GM19395 (cell line): ENCODE results near the gene CHST3.
"Not testable (repeated sequence)": the region's sequence is repeated elsewhere in the genome, so short reads cannot be mapped to it uniquely, and the experiment has no call there.

ENCODE experiments used
- ATAC-seq: cut with Tn5 transposase; IDR thresholded peaks from one replicate; pipeline ENCODE4 v1.9.1; 2021; ENCODE audit warnings: mild to moderate bottlenecking, moderate library complexity; ENCODE audit not compliant: unreplicated experiment

Gene CHST3

DNA sequence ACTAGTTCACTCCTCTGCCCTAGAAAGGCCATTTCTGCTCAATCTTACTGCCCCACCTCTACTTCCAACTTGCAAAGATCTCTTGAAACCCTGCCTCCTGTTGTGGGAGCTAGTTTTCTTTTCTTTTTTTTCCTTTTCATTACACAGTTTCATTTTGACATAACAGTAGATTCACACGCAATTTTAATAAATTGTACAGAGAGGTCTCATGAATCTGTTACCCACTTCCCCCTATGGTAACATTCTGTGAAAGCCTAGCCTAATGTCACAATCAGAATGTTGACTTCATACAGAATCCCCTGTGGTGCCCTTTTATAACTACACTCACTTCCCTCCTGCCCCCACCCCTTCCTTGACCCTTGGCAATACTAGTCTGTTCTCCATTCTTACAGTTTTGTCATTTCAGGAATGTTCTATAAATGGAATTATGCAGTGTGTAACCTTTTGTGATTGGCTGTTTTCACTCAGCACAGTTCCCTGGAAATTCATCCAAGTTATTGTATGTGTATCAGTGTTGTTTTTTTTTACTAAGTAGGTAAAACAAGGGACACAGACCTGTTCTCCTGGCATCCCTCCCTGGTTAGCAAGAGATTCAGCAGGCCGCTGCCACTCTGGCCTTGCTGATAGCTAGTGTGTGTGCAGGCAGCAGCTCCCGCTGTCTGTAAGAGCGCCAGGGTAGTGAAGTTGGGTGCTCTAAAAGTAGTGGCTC, 21.5 kb downstream of the CHST3 start:
- ATAC-seq = no peak

DNA sequence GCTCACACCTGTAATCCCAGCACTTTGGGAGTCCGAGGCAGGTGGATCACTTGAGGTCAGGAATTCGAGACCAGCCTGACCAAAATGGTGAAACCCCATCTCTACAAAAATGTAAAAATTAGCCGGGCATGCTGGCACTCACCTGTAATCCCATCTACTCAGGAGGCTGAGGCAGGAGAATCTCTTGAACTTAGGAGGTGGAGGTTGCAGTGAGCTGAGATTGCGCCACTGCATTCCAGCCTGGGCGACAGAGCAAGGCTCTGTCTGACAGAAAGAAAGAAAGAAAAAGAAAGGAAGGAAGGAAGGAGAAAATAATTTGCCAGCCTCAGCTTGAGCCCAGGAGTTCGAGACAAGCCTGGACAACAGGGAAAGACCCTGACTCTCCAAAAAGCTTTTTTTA, 24.7 kb downstream of the CHST3 start:
- ATAC-seq = not testable (repeated sequence)

DNA sequence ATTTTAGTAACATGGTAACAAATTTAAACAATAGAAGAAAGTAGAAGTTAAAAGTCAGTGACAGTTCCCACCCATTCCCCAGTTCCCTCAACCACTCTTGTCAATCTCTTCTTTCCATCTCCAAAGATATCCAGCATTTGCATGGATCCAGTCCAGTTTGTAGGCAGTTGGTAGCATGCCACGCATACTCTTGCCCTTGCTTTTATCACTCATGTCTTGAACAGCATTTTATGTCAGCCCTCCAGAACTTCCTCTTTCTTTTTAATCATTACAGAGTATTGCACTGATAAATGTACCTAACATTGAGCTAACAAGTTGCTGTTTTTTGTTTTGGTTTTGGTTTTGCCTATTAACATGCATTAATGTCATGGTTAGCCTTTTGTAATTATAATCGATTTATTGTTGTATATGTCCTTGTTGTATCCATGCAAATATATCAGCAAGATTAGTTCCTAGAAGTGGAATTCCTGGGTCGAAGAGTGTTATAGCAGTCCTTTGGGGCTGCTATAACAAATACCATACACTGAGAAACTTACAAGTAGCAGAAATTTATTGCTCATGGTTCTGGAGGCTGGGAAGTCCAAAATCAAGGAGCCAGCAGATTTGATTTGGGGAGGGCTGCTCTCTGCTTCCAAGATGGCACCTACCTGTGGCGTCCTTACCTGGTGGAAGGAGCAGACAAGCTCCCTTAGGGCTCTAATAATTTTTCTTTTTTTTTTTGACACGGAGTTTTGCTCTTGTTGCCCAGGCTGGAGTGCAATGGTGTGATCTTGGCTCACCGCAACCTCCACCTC, 25.7 kb downstream of the CHST3 start:
- no peak for ATAC-seq

DNA sequence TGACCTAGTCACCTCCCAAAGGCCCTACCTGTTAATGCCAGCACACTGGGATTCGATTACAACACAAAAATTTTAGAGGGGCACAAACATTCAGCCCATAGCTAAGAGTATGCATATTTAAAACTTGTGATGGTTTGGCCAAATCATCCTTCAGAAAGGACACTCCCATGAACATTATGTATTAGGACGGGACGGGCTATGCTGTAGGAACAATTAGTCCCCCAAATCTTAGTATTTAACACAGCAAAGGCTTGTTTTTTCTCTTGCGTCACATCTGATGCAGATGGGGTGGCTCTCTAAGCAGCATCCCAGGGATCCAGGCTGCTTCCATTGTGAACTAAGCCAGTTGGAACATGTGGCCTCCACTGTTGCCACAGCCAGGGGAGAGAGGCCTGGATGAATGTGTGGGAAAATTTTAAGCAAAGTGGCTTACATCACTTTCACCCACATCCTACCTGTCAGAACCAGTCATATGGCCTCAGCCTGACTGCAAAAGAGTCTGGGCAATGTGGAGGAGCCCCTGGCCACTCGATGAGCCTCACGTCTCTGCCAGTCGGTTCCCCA, 26.6 kb downstream of the CHST3 start:
- no peak for ATAC-seq

DNA sequence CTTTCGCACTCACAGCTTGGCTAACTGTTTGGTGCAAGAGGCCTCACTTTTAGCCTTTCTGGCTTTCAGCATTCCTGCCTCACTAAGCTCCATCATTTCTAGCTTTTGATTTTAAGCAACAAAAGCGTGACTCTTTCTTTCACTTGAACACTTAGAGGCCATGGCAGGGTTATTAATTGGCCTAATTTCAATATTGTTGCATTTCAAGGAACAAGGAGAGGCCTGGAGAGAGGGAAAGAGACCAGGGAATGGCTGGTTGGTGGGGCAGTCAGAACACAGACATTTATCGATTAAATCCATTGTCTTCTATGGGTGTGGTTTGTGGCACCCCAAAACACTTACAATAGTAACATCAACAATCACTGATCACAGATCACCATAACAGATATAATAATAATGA, 31.3 kb downstream of the CHST3 start:
- no peak for ATAC-seq

DNA sequence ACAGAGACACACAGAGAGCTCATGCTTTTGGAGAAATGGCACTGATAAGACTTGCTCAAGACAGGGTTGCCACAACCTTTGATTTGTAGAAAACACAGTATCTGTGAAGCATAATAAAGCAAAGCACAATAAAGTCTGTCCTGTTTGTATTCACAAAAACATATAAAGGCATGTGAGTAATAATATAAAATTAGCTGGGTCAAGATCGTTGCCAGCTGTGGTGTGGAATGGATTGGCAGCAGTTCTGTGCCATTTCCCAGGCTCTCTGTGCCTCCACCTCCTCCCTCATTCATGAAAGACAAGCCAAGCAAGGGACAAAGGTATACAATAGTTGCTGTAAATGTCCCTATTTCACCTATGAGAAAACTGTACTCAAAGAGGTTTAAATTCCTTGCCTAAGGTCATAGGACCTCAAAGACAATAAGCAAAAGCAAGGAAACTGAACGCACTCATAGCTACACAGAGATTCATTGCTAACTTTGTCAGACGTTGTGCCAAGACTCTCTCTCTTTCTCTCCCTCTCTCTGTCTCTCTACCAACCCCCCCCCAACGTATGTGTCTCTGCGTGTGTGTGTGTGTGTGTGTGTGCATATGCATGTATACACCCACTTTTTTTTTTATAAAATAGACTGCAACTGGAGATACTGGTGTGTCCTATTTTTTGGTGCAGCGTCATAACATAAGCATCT, 31.8 kb downstream of the CHST3 start:
- no peak for ATAC-seq

DNA sequence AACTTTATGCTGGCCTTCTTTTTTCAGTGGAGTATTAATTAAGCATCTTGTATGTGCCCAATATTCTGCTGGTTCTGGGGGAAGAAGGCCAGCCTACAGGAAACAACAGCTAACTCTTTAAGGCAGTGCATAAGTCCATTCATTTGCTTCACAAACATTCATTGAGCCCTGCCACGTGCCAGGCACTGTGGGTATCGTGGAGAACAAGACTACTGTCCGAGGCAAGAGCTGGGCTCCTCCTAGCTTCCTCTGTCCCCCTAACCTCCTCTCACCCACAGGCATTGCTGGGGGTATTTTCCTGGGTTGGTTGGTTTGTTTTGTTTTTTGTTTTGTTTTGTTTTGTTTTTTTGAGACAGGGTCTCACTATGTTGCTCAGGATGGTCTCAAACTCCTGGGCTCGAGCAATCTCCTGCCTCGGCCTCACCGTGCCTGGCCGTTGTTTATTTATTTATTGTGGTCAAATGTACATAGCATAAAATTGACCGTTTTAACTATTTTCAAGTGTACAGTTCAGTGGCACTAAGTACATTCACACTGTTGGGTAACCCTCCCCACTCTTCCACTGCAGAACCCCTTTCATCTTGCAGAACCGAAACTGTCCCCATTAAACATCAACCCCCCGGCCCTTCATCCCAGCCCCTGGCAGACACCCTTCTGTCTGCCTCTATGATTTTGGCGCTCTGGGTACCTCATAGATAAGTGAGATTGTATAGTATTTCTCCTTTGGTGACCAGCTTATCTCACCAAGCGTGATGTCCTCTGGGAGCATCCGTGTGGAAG, 32.6 kb downstream of the CHST3 start:
- ATAC-seq = no peak

DNA sequence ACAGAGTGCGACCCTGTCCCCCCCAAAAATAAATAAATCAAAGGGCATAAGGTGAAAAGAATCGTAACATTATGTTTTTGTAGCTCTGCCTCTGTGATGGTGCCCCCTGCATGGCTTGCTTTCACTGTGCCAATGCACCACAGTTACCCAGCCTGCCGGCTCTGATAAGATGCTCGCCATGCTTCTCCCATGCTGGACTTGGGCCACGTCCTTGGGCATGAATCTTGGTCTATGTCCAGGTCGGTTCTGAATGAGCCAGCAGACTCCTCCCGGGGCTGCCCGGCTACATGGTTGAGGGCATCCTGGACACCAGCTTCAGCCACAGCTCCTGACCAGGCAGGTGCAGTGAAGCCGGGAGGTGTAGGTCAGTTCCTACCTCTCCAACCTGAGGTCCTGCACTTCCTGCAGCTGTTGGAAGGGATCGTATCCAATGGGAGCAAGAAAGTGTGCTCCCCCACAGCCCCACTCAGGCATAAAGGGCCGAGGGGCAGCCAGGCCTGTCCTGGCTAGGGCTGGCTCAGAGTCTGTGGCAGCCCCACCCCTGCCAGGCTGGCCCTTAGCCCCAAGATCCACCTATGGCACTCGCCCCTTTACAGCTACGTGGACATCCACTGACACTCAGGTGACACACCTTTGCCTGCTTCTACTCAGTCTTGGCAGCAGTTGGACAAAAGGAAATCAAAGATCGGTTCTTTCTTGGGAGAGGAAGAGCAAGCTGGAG, 34.1 kb downstream of the CHST3 start:
- ATAC-seq = no peak

DNA sequence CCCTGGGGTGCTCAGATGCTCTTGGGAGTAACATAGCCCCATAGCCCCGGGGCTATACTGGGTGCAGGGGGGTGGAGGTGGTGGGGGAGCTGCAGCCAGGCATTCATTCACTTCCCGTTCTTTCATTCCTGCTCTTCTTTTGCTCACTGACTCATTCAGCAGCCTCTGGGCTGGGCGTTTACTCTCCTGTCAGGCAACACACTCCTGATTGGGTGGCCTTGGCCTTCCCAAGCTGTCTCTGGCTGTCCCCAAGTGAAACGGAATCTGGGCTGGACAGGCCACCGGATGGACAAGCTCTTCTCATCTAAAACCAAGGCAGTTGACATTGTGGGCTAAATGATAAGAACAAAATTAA, 34.6 kb downstream of the CHST3 start:
- no peak for ATAC-seq

DNA sequence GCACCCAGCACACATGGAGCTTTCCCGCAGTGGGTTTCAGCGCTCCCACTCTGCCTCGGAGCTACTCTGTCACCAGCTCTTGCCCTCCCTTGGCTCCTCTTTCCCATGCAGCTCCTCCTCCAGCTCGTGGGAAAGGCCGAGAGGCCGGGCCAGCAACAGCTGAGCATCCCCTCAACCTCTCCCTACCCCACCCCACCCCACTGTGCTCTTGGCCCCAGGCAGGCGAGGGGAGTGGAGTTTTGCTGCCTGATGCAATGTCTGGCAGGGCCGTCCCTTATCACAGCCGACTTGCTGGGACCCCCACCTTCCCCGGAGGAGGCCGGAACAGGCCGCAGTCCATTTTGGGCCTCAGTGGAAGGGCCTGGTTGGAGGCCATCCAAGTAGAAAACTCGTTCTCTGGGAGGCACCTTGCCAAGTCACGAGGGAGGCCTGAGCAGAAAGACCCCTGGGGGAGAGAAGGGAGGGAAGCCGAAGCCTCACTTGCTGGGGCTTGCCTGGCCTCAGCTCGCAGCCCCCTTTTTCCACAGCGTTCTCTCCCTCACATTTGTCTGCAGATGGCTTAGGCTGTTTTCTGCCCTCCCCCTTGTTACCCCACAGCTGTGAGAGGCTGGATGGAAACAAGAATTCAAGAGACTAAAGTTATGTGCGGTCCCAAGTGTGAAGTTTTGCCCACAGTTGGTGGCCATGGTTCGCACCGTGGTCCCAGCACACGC, 35.3 kb downstream of the CHST3 start:
- ATAC-seq = no peak

DNA sequence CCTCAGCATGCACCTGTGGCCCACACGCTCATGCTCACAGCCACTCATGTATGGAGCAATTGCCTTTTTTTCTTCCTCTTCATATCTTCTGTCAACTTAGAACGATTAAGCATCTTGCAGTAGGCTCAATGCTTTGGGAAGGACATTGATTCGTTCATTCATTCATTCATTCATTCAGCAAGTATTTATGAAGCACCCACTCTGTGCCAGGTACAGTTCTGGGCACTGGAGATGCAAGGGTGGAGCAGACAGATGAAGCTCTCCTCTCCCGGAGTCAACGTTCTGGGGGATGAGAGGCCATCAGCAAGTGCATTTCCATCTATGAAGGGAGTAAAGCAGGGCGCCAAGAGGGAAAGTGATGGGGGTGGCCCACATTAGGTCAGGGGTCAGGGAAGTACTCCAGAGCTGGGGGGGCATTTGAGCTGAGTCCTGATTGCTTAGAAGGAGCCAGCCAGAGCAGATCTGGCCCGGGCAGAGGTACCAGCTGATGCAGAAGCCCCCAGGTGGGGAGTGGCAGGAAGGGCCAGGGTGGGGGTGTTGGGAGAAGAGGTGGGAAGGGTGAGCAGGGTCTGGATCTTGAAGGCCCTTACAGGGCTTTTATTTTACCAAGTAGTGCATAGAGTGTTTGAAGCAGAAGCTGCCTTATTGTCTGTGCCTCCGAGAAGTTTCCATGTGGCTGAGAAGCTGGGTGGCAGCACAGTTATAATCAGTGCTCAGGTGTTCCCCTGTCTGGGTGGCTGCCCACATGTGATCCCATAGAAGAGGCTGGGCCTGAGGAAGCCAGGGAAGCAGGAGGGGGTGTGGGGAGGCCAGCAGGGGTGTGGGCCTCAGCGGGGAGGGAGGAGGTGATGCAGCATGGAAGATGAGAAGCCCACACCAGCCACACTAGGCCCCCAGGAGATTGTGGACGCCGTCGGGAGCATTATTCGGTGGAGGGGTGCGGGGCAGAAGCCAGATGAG, 36.2 kb downstream of the CHST3 start:
- no peak for ATAC-seq

DNA sequence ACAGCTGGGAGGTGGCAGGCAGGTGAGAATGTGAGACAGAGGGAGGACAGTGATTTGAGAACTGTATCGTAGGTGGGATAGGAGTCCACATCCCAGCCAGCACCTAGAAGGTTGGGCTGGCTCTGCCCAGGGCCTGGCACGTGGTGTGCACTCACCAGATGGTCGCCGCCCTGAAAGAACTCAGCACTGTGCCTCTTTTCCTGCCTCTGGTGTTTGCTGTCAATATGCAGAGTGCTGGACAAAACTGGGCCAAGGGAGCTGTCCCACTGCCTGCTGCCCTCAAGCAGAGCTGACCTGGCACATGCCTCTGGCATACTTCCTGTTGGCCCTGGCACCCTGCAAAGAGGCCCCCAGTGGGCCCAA, 36.8 kb downstream of the CHST3 start:
- no peak for ATAC-seq

DNA sequence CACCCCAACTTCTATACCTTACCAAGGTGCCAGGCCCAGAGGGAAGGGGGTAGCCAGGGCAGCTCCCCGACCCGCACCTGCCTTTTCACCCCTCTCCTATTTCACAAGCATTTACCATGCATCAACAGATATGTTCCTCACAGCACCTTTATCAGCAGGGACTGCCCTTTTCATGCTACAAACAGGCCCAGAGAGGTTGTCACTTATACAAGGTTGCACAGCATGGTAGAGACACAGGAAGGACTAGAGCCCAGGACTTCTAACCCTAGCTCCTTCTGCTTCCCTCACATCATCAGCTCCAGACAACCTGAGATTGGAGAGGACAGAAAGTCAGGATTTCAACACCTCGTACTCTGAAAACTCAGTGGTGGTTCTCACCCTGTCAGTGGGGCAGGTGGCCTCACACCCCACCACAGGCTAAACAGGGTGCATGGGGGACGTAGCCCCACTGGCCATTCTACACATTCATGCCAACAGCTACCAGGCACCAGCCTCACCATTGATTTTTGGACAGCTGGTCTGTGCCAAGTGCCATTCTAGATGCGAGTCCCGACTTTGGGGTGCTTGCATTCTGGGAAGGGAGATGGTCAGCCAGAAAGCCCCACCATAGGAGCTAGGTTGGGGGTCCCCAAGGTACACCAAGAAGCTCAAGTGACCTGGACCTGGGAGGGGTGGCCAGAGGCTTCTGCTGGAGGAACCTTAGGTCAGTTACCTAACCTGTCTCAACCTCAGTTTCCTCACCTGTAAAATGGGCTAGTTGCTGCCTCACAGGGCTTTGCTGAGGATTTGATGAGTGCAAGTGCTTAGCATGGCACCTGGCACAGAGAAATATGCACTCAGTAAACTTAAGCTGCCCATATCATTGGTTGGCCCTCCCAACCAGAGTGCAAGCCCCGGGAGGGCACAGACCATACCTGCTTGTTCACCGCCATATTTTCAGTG, 38.4 kb downstream of the CHST3 start:
- ATAC-seq = no peak

DNA sequence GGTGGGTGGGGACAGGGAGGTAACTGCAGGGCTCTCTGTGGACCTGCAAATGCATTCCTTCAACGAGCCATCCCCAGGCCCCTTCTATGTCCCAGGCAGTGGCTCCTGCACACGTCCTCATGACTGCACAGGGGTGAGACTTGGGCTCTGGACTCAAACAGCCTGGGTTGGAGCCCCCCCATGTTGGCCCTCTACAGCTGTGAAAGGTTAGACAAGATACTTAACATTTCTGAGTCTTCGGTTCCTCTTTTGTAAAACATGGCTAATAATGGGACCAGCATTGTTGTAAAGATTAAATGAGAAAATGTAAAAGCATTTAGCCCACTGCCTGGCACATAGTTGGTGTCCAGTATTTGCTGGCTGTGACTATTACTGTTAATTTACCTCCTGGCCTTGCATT, 41.8 kb downstream of the CHST3 start:
- no peak for ATAC-seq

DNA sequence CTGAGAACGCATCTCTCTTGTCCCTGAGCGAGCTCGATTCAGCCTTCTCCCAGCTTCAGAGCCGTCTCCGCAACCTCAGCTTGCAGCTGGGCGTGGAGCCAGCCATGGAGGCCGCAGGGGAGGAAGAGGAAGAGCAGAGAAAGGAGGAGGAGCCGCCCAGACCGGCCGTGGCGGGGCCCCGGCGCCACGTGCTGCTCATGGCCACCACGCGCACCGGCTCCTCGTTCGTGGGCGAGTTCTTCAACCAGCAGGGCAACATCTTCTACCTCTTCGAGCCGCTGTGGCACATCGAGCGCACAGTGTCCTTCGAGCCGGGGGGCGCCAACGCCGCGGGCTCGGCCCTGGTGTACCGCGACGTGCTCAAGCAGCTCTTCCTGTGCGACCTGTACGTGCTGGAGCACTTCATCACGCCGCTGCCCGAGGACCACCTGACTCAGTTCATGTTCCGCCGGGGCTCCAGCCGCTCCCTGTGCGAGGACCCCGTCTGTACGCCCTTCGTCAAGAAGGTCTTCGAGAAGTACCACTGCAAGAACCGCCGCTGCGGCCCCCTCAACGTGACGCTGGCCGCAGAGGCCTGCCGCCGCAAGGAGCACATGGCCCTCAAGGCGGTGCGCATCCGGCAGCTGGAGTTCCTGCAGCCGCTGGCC, 43.2 kb downstream of the CHST3 start:
- no peak for ATAC-seq

DNA sequence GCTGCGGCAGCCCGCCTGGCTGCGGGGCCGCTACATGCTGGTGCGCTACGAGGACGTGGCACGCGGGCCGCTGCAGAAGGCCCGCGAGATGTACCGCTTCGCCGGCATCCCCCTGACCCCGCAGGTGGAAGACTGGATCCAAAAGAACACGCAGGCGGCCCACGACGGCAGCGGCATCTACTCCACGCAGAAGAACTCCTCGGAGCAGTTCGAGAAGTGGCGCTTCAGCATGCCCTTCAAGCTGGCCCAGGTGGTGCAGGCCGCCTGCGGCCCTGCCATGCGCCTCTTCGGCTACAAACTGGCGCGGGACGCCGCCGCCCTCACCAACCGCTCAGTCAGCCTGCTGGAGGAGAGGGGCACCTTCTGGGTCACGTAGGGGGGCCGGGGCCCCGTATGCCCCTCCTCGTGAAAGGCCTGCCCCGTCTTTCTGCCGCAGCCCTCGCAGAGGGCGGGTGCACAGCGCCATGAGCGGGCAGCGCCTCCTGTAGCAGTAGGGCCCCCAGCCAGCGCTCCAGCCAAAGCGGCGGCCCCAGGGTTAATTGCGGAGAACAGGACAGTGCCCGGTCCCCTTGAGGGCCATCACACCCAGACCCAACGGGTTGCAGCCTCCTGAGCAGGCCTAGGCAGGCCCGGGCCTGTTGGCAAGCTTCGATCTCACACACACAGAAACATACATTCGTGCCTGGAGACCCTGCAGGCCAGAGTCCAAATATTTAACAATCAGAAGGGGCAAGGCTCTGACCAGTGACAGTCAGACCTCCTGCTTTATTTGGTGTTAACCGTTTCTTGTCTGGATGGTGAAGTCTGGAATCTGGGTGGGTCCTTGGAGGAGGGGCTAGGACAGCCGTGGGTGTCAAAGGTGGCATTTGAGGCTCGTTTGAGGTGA, 44.1 kb downstream of the CHST3 start:
- no peak for ATAC-seq
